GM18502 (cell line): ENCODE results near the gene UTS2B.

Source experiments
- ATAC-seq: cut with Tn5 transposase; IDR thresholded peaks from one replicate; pipeline ENCODE4 v1.9.1; 2021; ENCODE audit warnings: mild to moderate bottlenecking; ENCODE audit not compliant: unreplicated experiment, poor library complexity

The UTS2B gene

DNA sequence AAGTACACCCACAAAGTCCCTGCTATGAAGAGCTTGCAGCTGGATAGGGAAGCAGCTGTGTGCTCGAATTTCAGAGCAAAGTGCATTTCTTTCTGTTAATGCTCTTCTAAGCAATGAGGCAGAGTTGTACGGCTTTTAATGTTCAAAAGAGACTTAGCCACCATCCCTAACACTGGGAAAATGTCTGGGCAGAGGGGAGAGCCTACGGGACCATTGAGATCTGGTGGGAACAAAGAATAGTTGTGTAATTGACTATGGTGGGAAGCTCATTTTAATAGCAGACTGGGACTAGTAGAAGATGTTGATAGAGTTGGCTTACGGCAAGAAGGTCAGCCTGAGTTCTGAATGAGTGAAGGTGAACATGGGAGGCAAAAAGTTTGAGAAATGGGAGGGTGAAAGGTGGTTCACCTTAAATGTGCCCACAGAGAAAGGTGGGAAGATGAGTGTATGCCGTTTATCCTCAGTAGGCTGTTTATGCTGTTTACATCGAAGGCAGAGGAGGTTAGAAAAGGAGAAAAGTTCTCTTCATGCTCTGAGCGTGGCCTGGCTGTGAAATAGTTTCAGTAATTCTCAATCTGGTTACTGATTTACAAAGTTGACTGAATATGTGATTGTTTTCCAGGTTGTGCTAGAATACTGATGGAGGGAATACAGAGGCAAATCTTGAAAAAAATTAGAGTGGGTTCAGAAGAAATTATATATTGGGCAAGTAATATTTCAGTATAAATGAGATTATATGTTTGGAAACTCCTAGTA is 22.9 kb upstream of the UTS2B start:
- no peak for ATAC-seq

DNA sequence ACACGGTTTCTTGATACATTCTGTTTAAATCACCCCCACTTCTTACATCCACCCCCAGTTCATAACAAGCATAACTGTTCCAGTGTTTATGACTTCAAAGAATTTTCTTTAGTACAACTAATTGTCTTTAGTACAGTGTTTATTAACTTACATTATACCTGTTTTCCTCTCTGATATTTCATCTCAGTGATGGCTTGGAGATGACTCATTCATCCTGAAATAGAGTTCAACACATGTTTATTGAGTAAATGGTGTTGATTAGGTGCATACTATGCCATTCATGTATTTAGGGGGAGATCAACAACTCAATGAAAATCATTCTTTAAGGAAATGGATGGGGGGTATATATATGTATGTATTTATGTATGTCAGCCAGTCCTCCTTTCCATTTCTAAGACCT is 21.7 kb upstream of the UTS2B start:
- no peak for ATAC-seq

- ATAC-seq: no peak
Measured at GRCh38 chr3:191350396-191351090, 20.2 kb upstream of the UTS2B start.

GRCh38 chr3:191348098-191348497 is 17.8 kb upstream of the UTS2B start:
- peak; percentile 43 for ATAC-seq

GRCh38 chr3:191347228-191347627 is 16.9 kb upstream of the UTS2B start:
- no peak for ATAC-seq

- ATAC-seq: no peak
Measured at GRCh38 chr3:191345334-191345733, 15.0 kb upstream of the UTS2B start.

- ATAC-seq: no peak
Measured at GRCh38 chr3:191343913-191344312, 13.6 kb upstream of the UTS2B start.

DNA sequence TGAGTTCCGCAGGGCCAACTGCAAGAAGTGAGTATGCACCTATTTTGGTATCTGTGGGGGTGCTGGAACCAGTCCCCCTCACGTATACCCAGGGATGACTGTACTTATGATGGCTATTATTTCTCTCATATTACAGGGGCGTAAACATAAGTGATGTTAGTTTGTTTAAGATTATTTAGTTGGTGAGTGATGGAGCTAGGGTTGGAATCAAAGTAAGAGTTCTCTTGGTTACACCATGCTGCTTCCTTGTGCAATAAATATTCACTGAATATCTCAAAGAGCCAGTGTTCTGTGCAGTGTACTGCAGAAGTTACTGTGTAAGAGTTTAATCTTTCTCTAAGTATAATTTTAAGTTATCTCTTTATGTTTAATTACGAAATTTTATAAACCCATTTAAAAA is 12.8 kb upstream of the UTS2B start:
- ATAC-seq: no peak

DNA sequence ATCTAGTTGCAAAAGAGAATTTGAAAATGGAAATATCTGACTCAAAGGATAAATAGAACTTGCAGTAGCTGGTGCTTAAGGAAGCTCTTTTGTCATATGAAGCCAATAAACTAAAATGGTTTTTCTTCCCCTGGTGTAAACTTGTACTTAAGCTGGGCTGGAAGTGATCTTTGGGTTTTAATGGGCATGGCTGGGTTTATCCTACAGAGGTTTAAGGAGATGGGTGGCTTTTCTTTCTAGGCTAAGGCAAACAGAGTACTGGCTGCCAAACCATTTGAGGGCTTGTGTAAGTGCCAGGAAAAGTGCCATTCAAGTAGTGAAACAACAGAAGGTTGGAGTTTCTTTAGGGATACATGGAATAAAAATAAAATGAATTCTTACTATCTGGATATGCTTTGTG is 12.1 kb upstream of the UTS2B start:
- ATAC-seq: no peak

GRCh38 chr3:191342006-191342405 is 11.7 kb upstream of the UTS2B start:
- ATAC-seq: no peak

- no peak for ATAC-seq
Measured at GRCh38 chr3:191340966-191341365, 10.6 kb upstream of the UTS2B start.

DNA sequence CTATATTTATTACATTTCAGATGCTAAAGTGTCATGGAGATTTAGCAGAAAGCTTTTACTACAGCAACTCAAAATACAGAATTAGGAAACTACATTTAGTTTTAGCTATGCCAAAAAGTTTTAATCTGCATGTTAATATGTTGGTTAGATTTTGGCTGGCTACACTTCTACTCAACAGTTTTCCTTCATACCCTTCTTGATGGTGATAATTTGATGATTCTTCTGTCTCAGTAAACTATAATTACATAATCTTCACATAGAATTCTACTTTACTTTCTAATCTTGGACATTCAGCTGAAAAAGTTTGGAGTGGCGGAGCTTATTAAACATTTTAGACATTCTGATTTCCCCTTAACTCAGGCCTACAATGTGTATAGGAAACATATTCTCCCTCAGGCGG is 10.0 kb upstream of the UTS2B start:
- ATAC-seq: no peak

DNA sequence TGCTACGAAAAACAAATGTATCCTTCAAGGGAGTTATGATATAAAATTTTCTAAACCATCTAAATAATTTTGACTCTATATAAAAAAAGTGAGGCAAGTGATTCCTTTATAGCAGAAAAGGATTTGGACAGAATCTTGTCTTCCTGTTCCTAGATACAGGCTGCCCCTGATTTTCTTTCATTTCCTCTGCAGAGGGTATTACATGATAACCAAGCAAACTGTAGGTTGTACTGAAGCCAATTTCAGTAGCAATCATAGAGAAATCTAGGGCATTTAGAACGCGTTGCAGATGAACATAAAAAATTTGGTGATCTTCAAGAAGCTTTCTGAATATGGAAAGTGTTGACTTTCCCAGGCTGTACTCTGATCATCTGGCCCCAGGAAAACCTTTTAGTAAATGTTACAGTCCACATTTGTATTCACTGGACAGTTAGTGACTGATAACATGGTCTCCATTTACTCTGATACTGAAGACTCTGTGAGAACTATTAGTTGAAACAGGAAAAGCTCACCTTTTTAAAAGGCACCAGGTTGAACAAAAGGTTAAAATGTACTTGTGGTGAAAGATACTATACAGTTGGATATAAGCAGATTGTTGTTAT is 9.1 kb upstream of the UTS2B start:
- no peak for ATAC-seq

- no peak for ATAC-seq
Measured at GRCh38 chr3:191338177-191338488, 7.8 kb upstream of the UTS2B start.

DNA sequence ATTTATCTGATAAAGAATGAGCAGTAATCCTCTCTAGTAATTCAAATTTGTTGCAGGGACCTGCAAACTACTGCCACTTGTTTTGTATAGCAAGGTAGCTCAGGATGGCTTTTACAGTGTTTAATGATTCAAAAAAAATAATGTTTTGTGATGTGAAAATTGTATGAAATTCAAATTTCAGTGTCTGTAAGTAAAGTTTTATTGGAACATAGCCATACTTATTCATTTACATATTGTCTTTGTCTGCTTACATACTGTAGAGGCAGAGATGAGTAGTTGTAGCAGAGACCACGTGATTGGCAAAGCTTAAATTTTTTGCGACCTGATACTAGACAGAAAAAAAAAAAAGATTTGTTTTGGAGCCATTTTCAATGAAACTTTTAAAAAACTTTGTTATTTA is 6.5 kb upstream of the UTS2B start:
- ATAC-seq: no peak

GRCh38 chr3:191334346-191334893 is 4.1 kb upstream of the UTS2B start:
- ATAC-seq: no peak

DNA sequence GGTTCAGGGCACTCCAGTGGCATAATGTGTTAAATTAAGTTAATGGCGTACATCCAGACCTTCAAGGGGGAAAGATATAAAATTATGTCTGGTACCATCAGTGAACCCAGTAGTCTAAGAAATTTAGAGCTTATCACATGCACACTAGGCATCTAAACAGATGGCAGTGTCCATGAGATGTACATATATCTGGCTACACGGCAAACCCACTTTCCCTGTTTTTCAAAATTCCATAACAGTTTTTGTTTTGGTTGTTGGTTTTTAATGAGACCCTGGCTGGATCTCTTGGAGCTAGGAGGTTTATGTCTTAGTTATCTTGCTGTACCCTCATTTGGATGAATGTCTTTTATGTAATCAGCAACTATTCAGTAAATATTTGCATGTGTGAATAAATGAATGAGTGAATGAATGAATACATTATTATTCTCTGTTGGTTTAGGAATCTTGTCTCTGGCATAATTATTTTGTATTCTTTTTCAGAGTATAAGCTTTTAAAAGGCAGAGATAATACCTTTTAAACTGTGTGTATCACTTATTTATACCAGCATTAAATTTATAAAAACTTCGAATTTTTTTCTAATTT is 3.1 kb upstream of the UTS2B start:
- no peak for ATAC-seq

DNA sequence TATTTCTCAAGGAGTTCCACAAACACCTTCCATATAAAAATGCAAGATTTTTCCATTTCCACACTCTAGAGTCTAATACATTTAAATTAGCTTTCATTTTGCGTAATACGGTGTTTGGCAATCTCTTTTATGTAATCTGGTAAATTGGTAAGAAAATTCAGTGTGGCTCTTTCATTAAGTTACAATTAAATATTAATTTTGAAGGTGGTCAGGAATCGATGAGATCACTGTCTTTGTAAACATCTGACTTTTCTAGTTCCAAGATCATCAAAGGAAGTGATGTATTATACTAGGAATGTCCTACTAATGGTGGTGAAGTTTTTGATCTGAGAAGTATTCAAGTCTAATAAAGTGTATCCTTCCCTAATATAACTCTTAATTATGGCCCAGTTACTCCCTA is 1.1 kb upstream of the UTS2B start:
- no peak for ATAC-seq

DNA sequence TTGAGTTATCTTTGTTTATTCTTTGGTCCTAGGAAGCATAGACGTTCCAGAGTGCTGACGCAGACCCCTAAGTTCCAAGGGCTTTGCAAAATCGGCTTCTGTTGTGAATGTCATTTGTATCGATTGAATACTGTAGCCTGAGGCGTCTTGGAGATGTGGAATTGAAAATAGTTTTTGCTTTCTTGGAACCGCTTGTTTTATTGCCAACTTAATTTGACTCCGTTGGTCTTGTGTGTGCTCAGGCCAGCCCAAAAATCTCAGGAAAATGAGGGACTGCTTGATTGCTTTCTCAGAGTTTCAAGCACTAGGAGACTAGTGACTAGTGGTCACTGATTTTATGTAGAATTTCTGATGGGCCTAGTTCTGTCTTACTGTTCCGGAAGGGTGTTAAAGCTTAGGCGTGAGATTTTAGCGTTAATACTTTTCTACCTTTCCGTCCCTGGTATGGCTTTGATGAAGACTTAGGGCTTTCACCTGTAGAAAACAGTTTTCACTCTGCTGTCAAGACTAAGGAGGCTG is 263 bp upstream of the UTS2B start:
- ATAC-seq: no peak

DNA sequence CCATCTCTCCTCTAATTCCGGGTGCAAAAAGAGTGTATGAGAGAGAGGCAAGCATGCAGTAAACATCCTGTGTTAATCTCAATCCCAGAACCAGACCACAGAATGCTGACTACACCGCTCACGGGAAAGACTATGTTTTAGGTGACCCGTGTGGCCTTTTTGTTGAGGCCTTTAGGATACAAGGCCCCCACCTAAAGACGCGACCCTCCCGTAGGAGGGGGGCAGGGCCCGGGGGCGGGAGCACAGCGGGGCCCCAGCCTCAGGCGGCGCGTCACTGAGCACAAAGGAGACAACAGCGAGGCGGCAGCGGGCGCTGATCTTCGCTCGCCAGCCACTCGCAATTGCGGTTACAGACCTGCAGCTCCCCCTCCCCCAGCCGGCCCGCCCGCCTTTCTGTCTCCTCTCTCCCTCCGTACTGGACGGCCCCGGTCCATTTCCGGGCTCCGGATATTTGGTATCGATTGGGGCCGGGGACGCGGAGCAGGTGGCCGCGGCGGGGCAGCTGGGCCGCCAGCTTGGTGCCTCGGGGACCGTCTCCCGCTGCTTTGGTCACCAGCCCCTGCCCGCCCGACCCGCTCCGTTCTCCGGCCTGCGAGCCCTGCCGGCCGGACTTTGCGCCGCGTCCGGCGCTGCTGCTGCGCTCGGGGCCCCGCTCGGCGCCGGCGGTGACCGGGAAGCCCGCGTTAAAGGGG is 1.2 kb downstream of the UTS2B start, which contains the start of gene CCDC50:
CCDC50 (plus strand) TSS at position 433 of the 692 bp plus-strand sequence. CDS start 281 bp downstream, outside the sequence.
- ATAC-seq: peak; percentile 81
